DOHH2 (cell line): ENCODE data around the gene CCDC195.

ENCODE experiments used
- EZH2phosphoT487 ChIP-seq: fragments of 200-600 bp; sonication (generic); IDR thresholded peaks from 2 replicates; pipeline ENCODE4 v1.6.1; 2017; ENCODE audit warnings: borderline replicate concordance, mild to moderate bottlenecking, antibody characterized with exemption, low read length, moderate library complexity, mixed read lengths
- TF ChIP-seq, protein P1 (sequence below): fragments of 200-600 bp; sonication (generic); IDR thresholded peaks from one replicate; pipeline ENCODE4 v1.5.1; 2014; ENCODE audit warnings: antibody characterized with exemption, mild to moderate bottlenecking, low read depth, low read length; ENCODE audit not compliant: poor library complexity, severe bottlenecking

- TF ChIP-seq, protein P1, sequence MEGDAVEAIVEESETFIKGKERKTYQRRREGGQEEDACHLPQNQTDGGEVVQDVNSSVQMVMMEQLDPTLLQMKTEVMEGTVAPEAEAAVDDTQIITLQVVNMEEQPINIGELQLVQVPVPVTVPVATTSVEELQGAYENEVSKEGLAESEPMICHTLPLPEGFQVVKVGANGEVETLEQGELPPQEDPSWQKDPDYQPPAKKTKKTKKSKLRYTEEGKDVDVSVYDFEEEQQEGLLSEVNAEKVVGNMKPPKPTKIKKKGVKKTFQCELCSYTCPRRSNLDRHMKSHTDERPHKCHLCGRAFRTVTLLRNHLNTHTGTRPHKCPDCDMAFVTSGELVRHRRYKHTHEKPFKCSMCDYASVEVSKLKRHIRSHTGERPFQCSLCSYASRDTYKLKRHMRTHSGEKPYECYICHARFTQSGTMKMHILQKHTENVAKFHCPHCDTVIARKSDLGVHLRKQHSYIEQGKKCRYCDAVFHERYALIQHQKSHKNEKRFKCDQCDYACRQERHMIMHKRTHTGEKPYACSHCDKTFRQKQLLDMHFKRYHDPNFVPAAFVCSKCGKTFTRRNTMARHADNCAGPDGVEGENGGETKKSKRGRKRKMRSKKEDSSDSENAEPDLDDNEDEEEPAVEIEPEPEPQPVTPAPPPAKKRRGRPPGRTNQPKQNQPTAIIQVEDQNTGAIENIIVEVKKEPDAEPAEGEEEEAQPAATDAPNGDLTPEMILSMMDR: no peak
- no peak for TF ChIP-seq EZH2phosphoT487
Measured at GRCh38 chr2:224655006-224655537, 61.1 kb downstream of the CCDC195 start.
